ENCODE data around the gene IZUMO4.

The IZUMO4 gene

GRCh38 chr19:2059422-2060201 is 37.1 kb upstream of the IZUMO4 start:
- DNase-seq (ENCODE audit: low read depth), result peak; percentile 89

- DNase-seq (ENCODE audit: low read depth), result peak; percentile 69
Measured at GRCh38 chr19:2060884-2061494, 35.7 kb upstream of the IZUMO4 start.

- peak; percentile 97 for DNase-seq (ENCODE audit: low read depth)
Measured at GRCh38 chr19:2061495-2062388, 35.0 kb upstream of the IZUMO4 start.

GRCh38 chr19:2062389-2062729 is 34.4 kb upstream of the IZUMO4 start:
- DNase-seq (ENCODE audit: low read depth), result no peak

GRCh38 chr19:2062770-2063169 is 33.9 kb upstream of the IZUMO4 start:
- DNase-seq (ENCODE audit: low read depth), result no peak

GRCh38 chr19:2063824-2064223 is 32.9 kb upstream of the IZUMO4 start:
- no peak for DNase-seq (ENCODE audit: low read depth)

- DNase-seq (ENCODE audit: low read depth), result no peak
Measured at GRCh38 chr19:2064395-2064787, 32.3 kb upstream of the IZUMO4 start.

GRCh38 chr19:2064788-2065524 is 31.8 kb upstream of the IZUMO4 start:
- DNase-seq (ENCODE audit: low read depth), result no peak

GRCh38 chr19:2070436-2070827 is 26.3 kb upstream of the IZUMO4 start:
- no peak for DNase-seq (ENCODE audit: low read depth)

GRCh38 chr19:2070986-2071673 is 25.6 kb upstream of the IZUMO4 start:
- DNase-seq (ENCODE audit: low read depth), result no peak

GRCh38 chr19:2072757-2073551 is 23.8 kb upstream of the IZUMO4 start:
- no peak for DNase-seq (ENCODE audit: low read depth)

GRCh38 chr19:2076526-2076944 is 20.2 kb upstream of the IZUMO4 start:
- no peak for DNase-seq (ENCODE audit: low read depth)

- no peak for DNase-seq (ENCODE audit: low read depth)
Measured at GRCh38 chr19:2077398-2077797, 19.3 kb upstream of the IZUMO4 start.

GRCh38 chr19:2077833-2078619 is 18.7 kb upstream of the IZUMO4 start:
- no peak for DNase-seq (ENCODE audit: low read depth)

GRCh38 chr19:2079076-2079864 is 17.4 kb upstream of the IZUMO4 start:
- DNase-seq (ENCODE audit: low read depth), result no peak

- DNase-seq (ENCODE audit: low read depth), result no peak
Measured at GRCh38 chr19:2079865-2080301, 16.8 kb upstream of the IZUMO4 start.

- no peak for DNase-seq (ENCODE audit: low read depth)
Measured at GRCh38 chr19:2080336-2080988, 16.3 kb upstream of the IZUMO4 start.
